ENCODE results near the gene LRRC55.

LRRC55 gene

GRCh38 chr11:57155400-57155799, 26.4 kb upstream of the LRRC55 start:
- no peak for TF ChIP-seq CTCF (IDR thresholded peaks at IDR 0.05)

GRCh38 chr11:57155838-57156607, 25.7 kb upstream of the LRRC55 start:
- TF ChIP-seq CTCF (IDR thresholded peaks at IDR 0.05): no peak

GRCh38 chr11:57156928-57157327, 24.8 kb upstream of the LRRC55 start:
- no peak for TF ChIP-seq CTCF (IDR thresholded peaks at IDR 0.05)

GRCh38 chr11:57157624-57158023, 24.1 kb upstream of the LRRC55 start:
- no peak for TF ChIP-seq CTCF (IDR thresholded peaks at IDR 0.05)

- TF ChIP-seq CTCF (IDR thresholded peaks at IDR 0.05): no peak
Measured at GRCh38 chr11:57158180-57158579, 23.6 kb upstream of the LRRC55 start.

- TF ChIP-seq CTCF (IDR thresholded peaks at IDR 0.05): no peak
Measured at GRCh38 chr11:57158599-57158998, 23.2 kb upstream of the LRRC55 start.

GRCh38 chr11:57160665-57161064, 21.1 kb upstream of the LRRC55 start:
- no peak for TF ChIP-seq CTCF (IDR thresholded peaks at IDR 0.05)

- no peak for TF ChIP-seq CTCF (IDR thresholded peaks at IDR 0.05)
Measured at GRCh38 chr11:57161351-57161750, 20.4 kb upstream of the LRRC55 start.
